ENCODE data around the gene SIRT3. TPM values are rescaled to one million over a fixed set of nuclear protein-coding genes. Genes with fewer than 3 reads are reported as not detected.

SIRT3 gene
- total RNA-seq, 1 donor from 2014 or later: 22.4 TPM

DNA sequence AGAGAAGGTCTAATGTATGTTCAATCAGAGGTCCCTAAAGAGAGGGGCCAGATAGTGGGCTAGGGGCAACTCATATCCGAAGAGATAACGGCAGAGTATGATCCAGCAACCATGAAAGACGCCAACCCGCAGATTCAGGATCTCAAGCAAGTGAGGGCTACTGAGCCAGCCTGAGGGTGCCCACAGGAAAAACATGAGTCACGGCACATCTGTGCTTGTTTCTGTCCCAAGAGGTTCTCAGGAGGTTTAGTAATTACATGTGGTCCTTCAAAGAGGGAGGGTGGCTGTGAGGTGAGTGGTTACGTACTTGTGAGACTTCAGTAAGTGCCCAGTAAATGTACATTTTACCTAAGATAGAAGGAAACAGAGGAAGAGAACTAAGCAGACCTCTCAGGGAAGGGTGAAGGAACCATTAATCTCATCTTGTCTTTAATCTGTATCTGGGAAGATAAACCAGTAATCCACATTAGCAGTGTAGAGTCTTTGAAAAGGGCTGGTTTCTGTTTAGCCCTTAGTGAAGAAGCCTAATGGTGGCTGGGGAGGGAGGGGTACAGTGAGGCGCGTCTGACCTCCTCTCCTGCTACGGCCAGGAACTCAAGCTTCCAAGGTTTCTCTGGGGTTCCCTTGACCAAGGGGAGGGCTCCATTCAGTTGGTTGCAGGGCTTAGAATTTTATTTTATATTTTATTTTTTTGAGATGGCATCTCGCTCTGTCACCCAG, 10.2 kb downstream of the SIRT3 start:
- Histone ChIP-seq H3K9me3 (ENCODE audit: low read depth) (no peaks in the 10 kb centered on the region), H4K20me1 (ENCODE audit: low read depth) (no peaks in the 10 kb centered on the region), H3K9ac (no peak overlapping the region), H3K4me3 (no peak overlapping the region), H3K27me3 (no peaks in the 10 kb centered on the region), H3K4me1 (no peaks in the 10 kb centered on the region), H2AFZ (replicated peaks) (no peak overlapping the region), H3K36me3 (no peaks in the 10 kb centered on the region), H3K4me2 (no peak overlapping the region), H3F3A (ENCODE audit: low read depth) (no peaks in the 10 kb centered on the region), H3K79me2 (ENCODE audit: low read depth) (no peaks in the 10 kb centered on the region), H3K27ac (no peak overlapping the region)
- H3K36me3 Mint-ChIP-seq: peaks cover 21% of the 10 kb centered on the region
- DNase-seq (ENCODE audit: low spot score): no peak
- peaks cover 2% of the 10 kb centered on the region for H3K27me3 Mint-ChIP-seq (ENCODE audit: insufficient read depth, low read depth)
- H3K4me1 Mint-ChIP-seq: no peaks in the 10 kb centered on the region
- TF ChIP-seq, protein P1, sequence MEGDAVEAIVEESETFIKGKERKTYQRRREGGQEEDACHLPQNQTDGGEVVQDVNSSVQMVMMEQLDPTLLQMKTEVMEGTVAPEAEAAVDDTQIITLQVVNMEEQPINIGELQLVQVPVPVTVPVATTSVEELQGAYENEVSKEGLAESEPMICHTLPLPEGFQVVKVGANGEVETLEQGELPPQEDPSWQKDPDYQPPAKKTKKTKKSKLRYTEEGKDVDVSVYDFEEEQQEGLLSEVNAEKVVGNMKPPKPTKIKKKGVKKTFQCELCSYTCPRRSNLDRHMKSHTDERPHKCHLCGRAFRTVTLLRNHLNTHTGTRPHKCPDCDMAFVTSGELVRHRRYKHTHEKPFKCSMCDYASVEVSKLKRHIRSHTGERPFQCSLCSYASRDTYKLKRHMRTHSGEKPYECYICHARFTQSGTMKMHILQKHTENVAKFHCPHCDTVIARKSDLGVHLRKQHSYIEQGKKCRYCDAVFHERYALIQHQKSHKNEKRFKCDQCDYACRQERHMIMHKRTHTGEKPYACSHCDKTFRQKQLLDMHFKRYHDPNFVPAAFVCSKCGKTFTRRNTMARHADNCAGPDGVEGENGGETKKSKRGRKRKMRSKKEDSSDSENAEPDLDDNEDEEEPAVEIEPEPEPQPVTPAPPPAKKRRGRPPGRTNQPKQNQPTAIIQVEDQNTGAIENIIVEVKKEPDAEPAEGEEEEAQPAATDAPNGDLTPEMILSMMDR (IDR thresholded peaks at IDR 0.05): no peak
- TF ChIP-seq EZH2phosphoT487 (IDR thresholded peaks at IDR 0.05): no peak
- TF ChIP-seq EZH2 (IDR thresholded peaks at IDR 0.05): no peak
- H3K27ac Mint-ChIP-seq: no peak overlapping the region
- no peaks in the 10 kb centered on the region for H3K9me3 Mint-ChIP-seq
- no peak overlapping the region for H3K4me3 Mint-ChIP-seq

DNA sequence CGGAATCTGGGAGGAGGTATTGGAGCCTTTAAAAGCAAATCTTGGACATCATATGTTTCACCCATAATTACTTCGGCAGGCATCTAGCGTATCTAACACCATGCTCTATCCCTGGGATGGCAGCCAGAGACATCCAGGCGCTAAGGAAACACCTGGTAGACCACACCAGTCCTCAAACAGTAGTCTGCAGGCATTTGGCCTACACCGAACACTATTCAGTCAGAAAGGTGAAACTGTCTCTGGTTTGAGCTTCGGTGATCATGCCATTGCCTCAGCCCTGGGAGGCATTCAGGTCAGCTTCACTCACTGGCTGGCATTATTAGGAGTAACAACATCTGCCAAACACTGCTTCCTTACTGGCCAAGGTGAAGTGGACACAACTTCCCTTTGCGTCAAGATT, 11.7 kb downstream of the SIRT3 start:
- H3K27me3 Mint-ChIP-seq (ENCODE audit: insufficient read depth, low read depth): peaks cover 2% of the 10 kb centered on the region
- Histone ChIP-seq H3K27me3 (no peaks in the 10 kb centered on the region), H3K4me3 (no peak overlapping the region), H3F3A (ENCODE audit: low read depth) (no peaks in the 10 kb centered on the region), H4K20me1 (ENCODE audit: low read depth) (no peaks in the 10 kb centered on the region), H3K4me2 (no peak overlapping the region), H3K36me3 (no peaks in the 10 kb centered on the region), H3K9ac (no peak overlapping the region), H3K4me1 (no peaks in the 10 kb centered on the region), H3K79me2 (ENCODE audit: low read depth) (no peaks in the 10 kb centered on the region), H2AFZ (replicated peaks) (no peak overlapping the region), H3K27ac (no peak overlapping the region), H3K9me3 (ENCODE audit: low read depth) (no peaks in the 10 kb centered on the region)
- TF ChIP-seq, protein P1 (IDR thresholded peaks at IDR 0.05): no peak
- TF ChIP-seq EZH2phosphoT487 (IDR thresholded peaks at IDR 0.05) (no peak), EZH2 (IDR thresholded peaks at IDR 0.05) (no peak)
- H3K36me3 Mint-ChIP-seq: peaks cover 17% of the 10 kb centered on the region
- no peaks in the 10 kb centered on the region for H3K4me1 Mint-ChIP-seq
- no peak overlapping the region for H3K27ac Mint-ChIP-seq
- H3K9me3 Mint-ChIP-seq: no peaks in the 10 kb centered on the region
- no peak for DNase-seq (ENCODE audit: low spot score)
- H3K4me3 Mint-ChIP-seq: no peak overlapping the region

DNA sequence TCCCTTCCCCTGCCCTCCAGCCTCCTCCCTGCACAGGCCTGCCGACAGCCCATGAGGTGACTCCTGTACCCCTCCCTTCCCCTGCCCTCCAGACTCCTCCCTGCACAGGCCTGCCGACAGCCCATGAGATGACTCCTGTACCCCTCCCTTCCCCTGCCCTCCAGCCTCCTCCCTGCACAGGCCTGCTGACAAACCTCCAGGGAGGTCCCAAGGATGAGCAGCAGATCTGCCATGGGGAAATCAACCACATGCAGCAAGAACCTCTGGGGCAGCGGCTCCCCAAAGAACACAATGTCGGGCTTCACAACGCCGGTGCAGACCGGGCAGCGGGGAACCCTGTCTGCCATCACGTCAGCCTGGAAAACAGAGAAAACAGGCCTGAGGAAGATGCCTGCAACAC, 12.3 kb downstream of the SIRT3 start:
- no peak overlapping the region for H3K4me2 ChIP-seq
- H3K79me2 ChIP-seq (ENCODE audit: low read depth): no peaks in the 10 kb centered on the region
- Mint-ChIP-seq H3K4me3 (no peak overlapping the region), H3K36me3 (peaks cover 20% of the 10 kb centered on the region), H3K27ac (no peak overlapping the region), H3K4me1 (no peaks in the 10 kb centered on the region), H3K9me3 (no peaks in the 10 kb centered on the region), H3K27me3 (ENCODE audit: insufficient read depth, low read depth) (peaks cover 2% of the 10 kb centered on the region)
- no peak overlapping the region for H3K9ac ChIP-seq
- no peaks in the 10 kb centered on the region for H3K4me1 ChIP-seq
- H3K27me3 ChIP-seq: no peaks in the 10 kb centered on the region
- H3K9me3 ChIP-seq (ENCODE audit: low read depth): no peaks in the 10 kb centered on the region
- no peaks in the 10 kb centered on the region for H3F3A ChIP-seq (ENCODE audit: low read depth)
- no peak overlapping the region for H2AFZ ChIP-seq (replicated peaks)
- DNase-seq (ENCODE audit: low spot score): no peak
- no peak overlapping the region for H3K27ac ChIP-seq
- TF ChIP-seq EZH2phosphoT487 (IDR thresholded peaks at IDR 0.05): no peak
- H3K4me3 ChIP-seq: no peak overlapping the region
- no peaks in the 10 kb centered on the region for H4K20me1 ChIP-seq (ENCODE audit: low read depth)
- no peaks in the 10 kb centered on the region for H3K36me3 ChIP-seq

DNA sequence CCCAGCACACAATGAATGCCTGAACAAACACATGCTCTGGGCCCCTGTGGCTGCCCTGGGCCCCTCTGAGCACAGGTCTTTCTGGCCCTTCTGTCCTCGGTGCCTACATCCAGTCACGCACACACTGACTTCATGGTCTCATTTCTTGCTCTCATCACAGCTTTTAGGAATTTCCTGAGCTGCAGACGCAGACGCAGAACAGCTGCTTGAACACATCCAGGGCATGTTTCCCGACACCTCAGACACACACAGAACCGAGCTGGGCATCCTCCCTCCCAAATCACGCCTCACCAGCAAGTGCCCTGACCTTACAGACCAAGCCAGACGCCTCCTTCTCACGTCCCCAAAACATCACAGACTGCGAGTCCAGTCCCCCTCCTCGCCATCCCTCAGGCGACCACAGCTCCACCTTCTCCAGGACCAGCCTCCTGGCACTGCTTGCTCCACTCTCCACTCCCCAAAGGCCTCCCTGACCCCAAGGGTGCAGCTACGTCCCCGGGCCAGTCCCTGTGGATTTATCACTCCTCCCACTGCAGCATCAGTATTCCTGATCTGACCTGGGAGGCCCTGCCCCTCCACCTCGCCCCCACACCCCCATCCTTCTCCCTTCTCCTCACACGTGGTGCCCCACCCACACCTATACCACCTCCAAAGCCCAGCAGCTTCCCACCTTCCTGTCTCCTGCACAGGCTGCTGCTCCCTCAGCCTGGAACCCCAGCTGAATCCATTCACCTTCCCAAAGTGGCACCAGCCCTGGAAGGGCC, 12.9 kb downstream of the SIRT3 start:
- Mint-ChIP-seq H3K4me3 (no peak overlapping the region), H3K27me3 (ENCODE audit: insufficient read depth, low read depth) (peaks cover 2% of the 10 kb centered on the region), H3K9me3 (no peaks in the 10 kb centered on the region), H3K4me1 (no peaks in the 10 kb centered on the region), H3K36me3 (peaks cover 18% of the 10 kb centered on the region), H3K27ac (no peak overlapping the region)
- no peak overlapping the region for H3K4me3 ChIP-seq
- H3F3A ChIP-seq (ENCODE audit: low read depth): no peaks in the 10 kb centered on the region
- no peaks in the 10 kb centered on the region for H3K36me3 ChIP-seq
- H3K79me2 ChIP-seq (ENCODE audit: low read depth): no peaks in the 10 kb centered on the region
- no peaks in the 10 kb centered on the region for H3K9me3 ChIP-seq (ENCODE audit: low read depth)
- no peak overlapping the region for H3K4me2 ChIP-seq
- no peak overlapping the region for H2AFZ ChIP-seq (replicated peaks)
- TF ChIP-seq EZH2 (IDR thresholded peaks at IDR 0.05) (no peak), EZH2phosphoT487 (IDR thresholded peaks at IDR 0.05) (no peak)
- TF ChIP-seq, protein P1 (IDR thresholded peaks at IDR 0.05): no peak
- DNase-seq (ENCODE audit: low spot score): no peak
- no peak overlapping the region for H3K9ac ChIP-seq
- H3K4me1 ChIP-seq: no peaks in the 10 kb centered on the region
- no peaks in the 10 kb centered on the region for H4K20me1 ChIP-seq (ENCODE audit: low read depth)
- no peaks in the 10 kb centered on the region for H3K27me3 ChIP-seq
- H3K27ac ChIP-seq: no peak overlapping the region

Data from neural progenitor cell (in vitro differentiated cells).